GM12878 (cell line): ENCODE results near the gene CYBB. TPM values are rescaled to one million over a fixed set of nuclear protein-coding genes. Genes with fewer than 3 reads are reported as not detected.
"Not testable (repeated sequence)": the region's sequence is repeated elsewhere in the genome, so short reads cannot be mapped to it uniquely, and the experiment has no call there.

ENCODE experiments used
- ATAC-seq: fragments of 200-7000 bp; cut with Tn5 transposase; 3 replicates; pipeline ENCODE4 v1.9.1; 2020; ENCODE audit warnings: mild to moderate bottlenecking, moderate library complexity
- BruUV-seq: library from RNA; stranded (reverse); fragments of 400-500 nt; replicated peaks from 2 replicates; lab custom pipeline; 2021; lab: Mats Ljungman, UMichigan
- CTCF ChIA-PET: fragments of 300-600 bp; sonication (Branson Sonifier 250); formaldehyde crosslinking; extraction: SDS; loops from one replicate; lab custom pipeline; 2021; ENCODE audit warnings: inconsistent platforms; lab: Yijun Ruan, JAX
- POLR2A ChIA-PET: fragments of 350-600 bp; formaldehyde crosslinking; extraction: SDS; loops from one replicate; lab custom pipeline; 2021; ENCODE audit warnings: inconsistent platforms; lab: Charles Lee
- RAD21 ChIA-PET: fragments of 300-600 bp; sonication (Branson Sonifier 250); formaldehyde crosslinking; loops from one replicate; lab custom pipeline; 2023; ENCODE audit warnings: antibody characterized with exemption; ENCODE audit not compliant: unreplicated experiment; lab: Charles Lee
- SMC1A ChIA-PET: fragments of 300-600 bp; sonication (Branson Sonifier 250); formaldehyde crosslinking; loops from one replicate; lab custom pipeline; 2023; ENCODE audit not compliant: unreplicated experiment, uncharacterized antibody; lab: Charles Lee
- DNase-seq: peaks from one replicate; pipeline ENCODE4 v3.0.0-alpha.2; 2011; ENCODE audit warnings: low read depth, low spot score
- FAIRE-seq: peaks from 3 replicates; lab custom pipeline; 2011; peaks lifted over from hg19 to GRCh38; lab: Jason Lieb, UNC
- H2AFZ ChIP-seq: 2 replicates; pipeline ENCODE4 v1.6.0; 2011; ENCODE audit warnings: low read depth, low read length, control low read depth; ENCODE audit not compliant: control insufficient read depth
- H3K27ac ChIP-seq: 2 replicates; pipeline ENCODE4 v1.5.1; 2011; ENCODE audit warnings: control low read depth; ENCODE audit not compliant: control insufficient read depth, insufficient read depth
- H3K27me3 ChIP-seq, 2 experiments: replicated peaks in 1 of 2; 2 replicates each; pipeline versions ENCODE4 v1.6.0 to v1.6.1; 2011; ENCODE audit warnings: low read length in 1 of 2; ENCODE audit not compliant: control insufficient read depth in 2 of 2, insufficient read depth in 2 of 2
- H3K36me3 ChIP-seq, 2 experiments: 2 replicates each; pipeline ENCODE4 v1.5.1; 2011; ENCODE audit warnings: low read length in 1 of 2; ENCODE audit not compliant: control insufficient read depth in 2 of 2, insufficient read depth in 2 of 2
- H3K4me1 ChIP-seq: 2 replicates; pipeline ENCODE4 v1.6.1; 2011; ENCODE audit warnings: mild to moderate bottlenecking, low read length, moderate library complexity, mixed read lengths; ENCODE audit not compliant: control insufficient read depth, insufficient read depth
- H3K4me2 ChIP-seq: 2 replicates; pipeline ENCODE4 v1.6.0; 2011; ENCODE audit warnings: control low read depth; ENCODE audit not compliant: control insufficient read depth, insufficient read depth
- H3K4me3 ChIP-seq: fragments of 200-600 bp; sonication (generic); 2 replicates; pipeline ENCODE4 v1.5.1; 2016
- H3K79me2 ChIP-seq: 2 replicates; pipeline ENCODE4 v1.6.0; 2011; ENCODE audit warnings: low read length; ENCODE audit not compliant: control insufficient read depth, insufficient read depth
- H3K9ac ChIP-seq: 2 replicates; pipeline ENCODE4 v1.8.0; 2011; ENCODE audit warnings: low read length, control low read depth, mixed read lengths; ENCODE audit not compliant: control insufficient read depth, insufficient read depth
- H3K9me3 ChIP-seq: replicated peaks from 3 replicates; pipeline ENCODE4 v1.5.1; 2011; ENCODE audit warnings: mild to moderate bottlenecking, low read length; ENCODE audit not compliant: control insufficient read depth, insufficient read depth
- H4K20me1 ChIP-seq: 2 replicates; pipeline ENCODE4 v1.6.0; 2011; ENCODE audit not compliant: control insufficient read depth, insufficient read depth
- SPI1 ChIP-seq: IDR thresholded peaks from 2 replicates; pipeline ENCODE4 v1.6.1; 2011; ENCODE audit warnings: low read depth, mild to moderate bottlenecking, low read length, moderate library complexity, borderline replicate concordance; ENCODE audit not compliant: insufficient read depth
- WGBS: methylation state at CpG from one replicate; pipeline ENCODE4 v1.1.6; 2016; ENCODE audit warnings: low lambda C conversion rate; ENCODE audit not compliant: insufficient replicate concordance, insufficient coverage; ENCODE audit errors: missing lambda C conversion rate; 5-methylcytosine and 5-hydroxymethylcytosine counted together
- in situ Hi-C: fragments of 300-500 bp; cut with MboI; formaldehyde crosslinking; loops from 9 replicates; pipeline ENCODE4 v1.14.3; 2018; ENCODE audit warnings: mixed read lengths
- intact Hi-C: fragments of 100-400 bp; cut with micrococcal nuclease; formaldehyde crosslinking; loops from one replicate; pipeline ENCODE4 v1.14.2; 2022; ENCODE audit not compliant: unreplicated experiment
- polyA plus RNA-seq, 11 experiments: library from polyadenylated mRNA; depleted of rRNA in 4 of 11; unstranded in 6 of 11; stranded (reverse) in 5 of 11; fragments of >200 nt; fragmentation: Nextera tagmentation in 4 of 11; fragmentation: Illumina TruSeq in 1 of 11; extraction: Ambion mirVana in 4 of 11; extraction: Trizol in 1 of 11; gene quantifications; 1 replicate in 1 of 11; 2 replicates in 10 of 11; pipeline versions ENCODE4 v1.2.1 to v1.2.3, GENCODE V29; 2011 to 2016; ENCODE audit warnings: inconsistent platforms in 2 of 11, missing spikeins in 2 of 11, low read depth in 1 of 11
- total RNA-seq, 4 experiments: library from RNA; depleted of rRNA in 3 of 4; stranded (reverse); fragments of >200 nt in 3 of 4; fragmentation: Illumina TruSeq in 1 of 4; extraction: Trizol in 1 of 4; gene quantifications; 2 replicates each; pipeline versions ENCODE4 v1.2.1 to v1.2.3, GENCODE V29; 2013 to 2021
- TF ChIP-seq, protein P1 (sequence below): fragments of 150-350 bp; IDR thresholded peaks from 2 replicates; pipeline ENCODE4 v1.6.1; 2014; ENCODE audit warnings: mild to moderate bottlenecking, low read depth, low read length

CYBB gene
- total and polyA plus RNA-seq, 10 of the 15 experiments (the other 5 are each of a cell fraction or from before 2014, with no cell fraction given) = 6.2 to 73.9 (median 24.8) TPM

DNA sequence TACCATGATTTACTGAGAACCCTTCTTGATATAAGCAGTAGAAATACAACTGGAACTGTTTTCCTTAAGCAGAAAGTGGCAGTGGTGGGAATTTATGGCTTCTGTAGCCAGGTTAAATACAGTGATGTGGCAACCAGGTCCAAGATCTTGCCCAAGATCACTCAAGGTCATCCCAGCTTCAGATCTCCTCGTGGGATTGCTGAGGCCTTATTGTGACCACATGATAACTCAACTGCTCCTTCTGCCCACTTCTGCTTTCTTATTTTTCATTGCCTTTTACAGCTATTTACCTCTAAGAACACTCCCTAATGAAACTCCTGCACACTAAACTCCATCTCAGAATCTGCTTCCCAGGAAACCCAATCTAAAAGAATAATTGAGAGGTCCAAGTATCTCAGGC lies 12.4 kb upstream of the CYBB start:
- TF ChIP-seq, protein P1, sequence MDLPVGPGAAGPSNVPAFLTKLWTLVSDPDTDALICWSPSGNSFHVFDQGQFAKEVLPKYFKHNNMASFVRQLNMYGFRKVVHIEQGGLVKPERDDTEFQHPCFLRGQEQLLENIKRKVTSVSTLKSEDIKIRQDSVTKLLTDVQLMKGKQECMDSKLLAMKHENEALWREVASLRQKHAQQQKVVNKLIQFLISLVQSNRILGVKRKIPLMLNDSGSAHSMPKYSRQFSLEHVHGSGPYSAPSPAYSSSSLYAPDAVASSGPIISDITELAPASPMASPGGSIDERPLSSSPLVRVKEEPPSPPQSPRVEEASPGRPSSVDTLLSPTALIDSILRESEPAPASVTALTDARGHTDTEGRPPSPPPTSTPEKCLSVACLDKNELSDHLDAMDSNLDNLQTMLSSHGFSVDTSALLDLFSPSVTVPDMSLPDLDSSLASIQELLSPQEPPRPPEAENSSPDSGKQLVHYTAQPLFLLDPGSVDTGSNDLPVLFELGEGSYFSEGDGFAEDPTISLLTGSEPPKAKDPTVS = no peak
- peak; percentile 83 for TF ChIP-seq SPI1
- Histone ChIP-seq H4K20me1 (no peaks in the 10 kb centered on the region), H3K9ac (no peak overlapping the region), H3K27ac (no peak overlapping the region), H2AFZ (no peak overlapping the region), H3K4me3 (no peak overlapping the region), H3K27me3 (no peaks in the 10 kb centered on the region), H3K4me1 (no peaks in the 10 kb centered on the region), H3K36me3 (no peaks in the 10 kb centered on the region), H3K9me3 (no peaks in the 10 kb centered on the region; the same call in 1 of the 3 replicates), H3K4me2 (no peak overlapping the region), H3K79me2 (no peaks in the 10 kb centered on the region)
- ChIA-PET CTCF (interaction anchor here (0.7 to 1.4 kb wide), 2 partner anchors 9 to 14 kb away, joined by 3 read pairs; no protein-coding TSS in a partner anchor), SMC1A (interaction anchor here (1.2 to 1.3 kb wide), 2 partner anchors 9 to 22 kb away, joined by 3 to 5 read pairs; no protein-coding TSS in a partner anchor), RAD21 (no interaction called here), POLR2A (no interaction called here)
- FAIRE-seq = no peak
- intact Hi-C loops = no loop called here
- DNase-seq = no peak
- in situ Hi-C loops = no loop called here
- ATAC-seq = no peak
- WGBS = 0% methylated on average over 1 of the region's 1 CpG
- no TSS peak for BruUV-seq

GRCh38 chrX:37768866-37769265 lies 11.0 kb upstream of the CYBB start:
- H3K27ac ChIP-seq, H3K4me1 ChIP-seq, H4K20me1 ChIP-seq, ATAC-seq, BruUV-seq, H3K9me3 ChIP-seq, RAD21 ChIA-PET, H3K27me3 ChIP-seq, H3K9ac ChIP-seq, POLR2A ChIA-PET, CTCF ChIA-PET, FAIRE-seq, DNase-seq, intact Hi-C loops, H2AFZ ChIP-seq, H3K36me3 ChIP-seq, H3K4me3 ChIP-seq, H3K4me2 ChIP-seq, in situ Hi-C loops, H3K79me2 ChIP-seq: not testable (repeated sequence)
- 33% methylated on average over 8 of the region's 9 CpGs for WGBS
- SMC1A ChIA-PET = interaction anchor here (0.6 kb wide), 1 partner anchor 13 kb away, joined by 3 read pairs; no protein-coding TSS in a partner anchor
